ENCODE measurements around the gene ZNF700.
"Not testable (repeated sequence)": the region's sequence is repeated elsewhere in the genome, so short reads cannot be mapped to it uniquely, and the experiment has no call there.

ZNF700 gene

GRCh38 chr19:11921852-11922495 lies 2.9 kb upstream of the ZNF700 start:
- DNase-seq (ENCODE audit: low read depth) = no peak
- TF ChIP-seq, protein P1, sequence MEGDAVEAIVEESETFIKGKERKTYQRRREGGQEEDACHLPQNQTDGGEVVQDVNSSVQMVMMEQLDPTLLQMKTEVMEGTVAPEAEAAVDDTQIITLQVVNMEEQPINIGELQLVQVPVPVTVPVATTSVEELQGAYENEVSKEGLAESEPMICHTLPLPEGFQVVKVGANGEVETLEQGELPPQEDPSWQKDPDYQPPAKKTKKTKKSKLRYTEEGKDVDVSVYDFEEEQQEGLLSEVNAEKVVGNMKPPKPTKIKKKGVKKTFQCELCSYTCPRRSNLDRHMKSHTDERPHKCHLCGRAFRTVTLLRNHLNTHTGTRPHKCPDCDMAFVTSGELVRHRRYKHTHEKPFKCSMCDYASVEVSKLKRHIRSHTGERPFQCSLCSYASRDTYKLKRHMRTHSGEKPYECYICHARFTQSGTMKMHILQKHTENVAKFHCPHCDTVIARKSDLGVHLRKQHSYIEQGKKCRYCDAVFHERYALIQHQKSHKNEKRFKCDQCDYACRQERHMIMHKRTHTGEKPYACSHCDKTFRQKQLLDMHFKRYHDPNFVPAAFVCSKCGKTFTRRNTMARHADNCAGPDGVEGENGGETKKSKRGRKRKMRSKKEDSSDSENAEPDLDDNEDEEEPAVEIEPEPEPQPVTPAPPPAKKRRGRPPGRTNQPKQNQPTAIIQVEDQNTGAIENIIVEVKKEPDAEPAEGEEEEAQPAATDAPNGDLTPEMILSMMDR (IDR thresholded peaks at IDR 0.05; ENCODE audit: insufficient read depth, low read depth, low read length, missing control alignments) = no peak
- H3K4me3 ChIP-seq (ENCODE audit: low read length) = no peak overlapping the region

DNA sequence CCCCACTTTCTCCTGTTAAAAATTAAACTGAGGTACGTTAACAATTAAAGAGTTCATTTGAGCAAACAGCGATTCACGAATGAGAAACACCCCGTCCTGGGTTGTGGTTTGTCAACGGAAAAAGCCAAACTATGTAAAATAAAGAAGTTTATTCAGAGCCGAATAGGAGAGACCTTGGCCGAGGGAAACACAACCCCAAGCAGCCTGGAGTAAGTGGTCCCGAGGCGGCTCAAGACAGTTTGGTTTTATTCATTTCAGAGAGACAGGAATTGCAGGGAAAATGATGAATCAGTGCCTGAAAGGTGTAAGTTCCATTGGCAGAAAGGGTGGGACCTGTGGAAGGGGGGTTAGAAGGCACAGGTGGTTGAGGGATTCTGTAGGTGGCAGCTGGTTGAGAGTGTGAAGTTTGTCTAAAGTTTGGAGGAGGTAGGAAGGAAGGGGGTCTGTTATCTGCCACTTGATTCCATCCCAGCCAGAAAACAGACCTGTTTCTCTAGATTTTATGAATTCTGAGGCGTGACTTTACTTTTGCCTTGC lies 812 bp downstream of the ZNF700 start:
- peak overlapping the region; percentile 75 for H3K4me3 ChIP-seq (ENCODE audit: low read length)
- DNase-seq (ENCODE audit: low read depth) = peak; percentile 4

DNA sequence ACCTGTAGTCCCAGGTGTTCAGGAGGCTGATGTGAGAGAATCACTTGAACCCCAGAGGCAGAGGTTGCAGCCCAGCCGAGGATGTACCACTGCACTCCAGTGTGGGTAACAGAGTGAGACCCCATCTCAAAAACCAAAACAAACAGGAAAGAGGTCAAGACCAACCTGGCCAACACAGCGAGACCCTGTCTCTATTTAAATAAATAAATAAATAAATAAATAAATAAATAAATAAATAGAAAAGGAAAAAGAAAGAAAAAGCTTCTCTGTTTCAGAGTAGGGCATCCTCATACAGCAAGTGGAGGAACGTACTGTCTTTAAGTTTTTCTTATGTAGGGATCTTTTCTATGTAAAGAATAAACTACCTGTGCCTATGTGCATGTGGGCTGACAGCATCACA lies 2.3 kb downstream of the ZNF700 start:
- H3K4me3 ChIP-seq (ENCODE audit: low read length) = no peak overlapping the region
- no peak for DNase-seq (ENCODE audit: low read depth)
- TF ChIP-seq, protein P1 (IDR thresholded peaks at IDR 0.05; ENCODE audit: insufficient read depth, low read depth, low read length, missing control alignments) = no peak

GRCh38 chr19:11931051-11931450 lies 6.1 kb downstream of the ZNF700 start:
- no peak overlapping the region for H3K4me3 ChIP-seq (ENCODE audit: low read length)
- TF ChIP-seq, protein P1 (IDR thresholded peaks at IDR 0.05; ENCODE audit: insufficient read depth, low read depth, low read length, missing control alignments) = no peak
- no peak for DNase-seq (ENCODE audit: low read depth)

DNA sequence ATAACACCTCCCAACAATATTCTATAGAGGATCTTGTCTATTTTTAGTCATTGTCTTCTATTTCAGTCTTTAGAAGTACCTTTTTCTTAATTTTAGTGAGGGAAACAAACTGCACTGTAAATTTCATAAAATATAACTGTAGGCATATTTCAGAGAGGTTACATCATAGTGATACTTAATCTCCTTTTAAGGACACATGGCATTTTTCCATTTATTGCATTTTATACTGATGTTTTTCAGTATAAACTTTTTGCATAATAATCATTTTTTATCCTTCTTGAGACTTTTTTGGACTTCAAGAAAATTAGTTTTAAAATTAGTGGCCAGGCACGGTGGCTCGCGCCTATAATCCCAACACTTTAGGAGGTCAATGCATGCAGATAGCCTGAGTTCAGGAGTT lies 6.6 kb downstream of the ZNF700 start:
- no peak for DNase-seq (ENCODE audit: low read depth)

DNA sequence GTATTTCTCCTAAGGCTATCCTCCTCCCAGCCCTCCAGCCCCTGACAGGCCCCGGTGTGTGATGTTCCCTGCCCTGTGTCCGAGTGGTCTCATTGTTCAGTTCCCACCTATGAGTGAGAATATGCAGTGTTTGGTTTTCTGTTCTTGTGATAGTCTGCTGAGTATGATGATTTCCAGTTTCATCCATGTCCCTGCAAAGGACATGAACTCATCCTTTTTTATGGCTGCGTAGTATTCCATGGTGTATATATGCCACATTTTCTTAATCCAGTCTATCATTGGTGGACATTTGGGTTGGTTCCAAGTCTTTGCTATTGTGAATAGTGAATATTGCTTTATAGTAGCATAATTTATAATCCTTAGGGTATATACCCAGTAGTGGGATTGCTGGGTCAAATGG lies 10.9 kb downstream of the ZNF700 start:
- DNase-seq (ENCODE audit: low read depth); H3K4me3 ChIP-seq (ENCODE audit: low read length): not testable (repeated sequence)

More for the DNA sequence above, 6.6 kb downstream of the ZNF700 start:
- no peak overlapping the region for H3K4me3 ChIP-seq (ENCODE audit: low read length)
- TF ChIP-seq, protein P1 (IDR thresholded peaks at IDR 0.05; ENCODE audit: insufficient read depth, low read depth, low read length, missing control alignments) = no peak

GRCh38 chr19:11938383-11938782 lies 13.5 kb downstream of the ZNF700 start:
- not testable (repeated sequence) for DNase-seq (ENCODE audit: low read depth); H3K4me3 ChIP-seq (ENCODE audit: low read length)

DNA sequence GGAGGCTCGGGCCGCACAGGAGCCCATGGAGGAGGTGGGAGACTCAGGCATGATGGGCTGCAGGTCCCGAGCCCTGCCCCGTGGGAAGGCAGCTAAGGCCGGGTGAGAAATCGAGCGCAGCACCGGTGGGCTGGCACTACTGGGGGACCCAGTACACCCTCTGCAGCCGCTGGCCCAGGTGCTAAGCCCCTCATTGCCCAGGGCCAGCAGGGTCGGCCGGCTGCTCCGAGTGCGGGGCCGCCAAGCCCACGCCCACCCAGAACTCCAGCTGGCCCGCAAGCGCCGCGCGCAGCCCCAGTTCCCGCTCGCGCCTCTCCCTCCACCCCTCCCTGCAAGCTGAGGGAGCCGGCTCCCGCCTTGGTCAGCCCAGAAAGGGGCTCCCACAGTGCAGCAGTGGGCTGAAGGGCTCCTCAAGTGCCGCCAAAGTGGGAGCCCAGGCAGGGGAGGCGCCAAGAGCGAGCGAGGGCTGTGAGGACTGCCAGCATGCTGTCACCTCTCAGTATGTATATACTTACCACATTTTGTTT lies 16.5 kb downstream of the ZNF700 start:
- not testable (repeated sequence) for H3K4me3 ChIP-seq (ENCODE audit: low read length); DNase-seq (ENCODE audit: low read depth)

GRCh38 chr19:11942008-11942842 lies 17.3 kb downstream of the ZNF700 start:
- TF ChIP-seq, protein P1 (IDR thresholded peaks at IDR 0.05; ENCODE audit: insufficient read depth, low read depth, low read length, missing control alignments) = no peak
- no peak overlapping the region for H3K4me3 ChIP-seq (ENCODE audit: low read length)
- DNase-seq (ENCODE audit: low read depth) = no peak

Data from epithelial cell of esophagus (primary cell).